HG02588 (cell line): ENCODE measurements around the gene STMP1.
"Not testable (repeated sequence)": the region's sequence is repeated elsewhere in the genome, so short reads cannot be mapped to it uniquely, and the experiment has no call there.

ENCODE experiments used
- ATAC-seq: cut with Tn5 transposase; IDR thresholded peaks from one replicate; pipeline ENCODE4 v1.9.1; 2021; ENCODE audit warnings: mild to moderate bottlenecking, moderate library complexity; ENCODE audit not compliant: unreplicated experiment

Gene STMP1

DNA sequence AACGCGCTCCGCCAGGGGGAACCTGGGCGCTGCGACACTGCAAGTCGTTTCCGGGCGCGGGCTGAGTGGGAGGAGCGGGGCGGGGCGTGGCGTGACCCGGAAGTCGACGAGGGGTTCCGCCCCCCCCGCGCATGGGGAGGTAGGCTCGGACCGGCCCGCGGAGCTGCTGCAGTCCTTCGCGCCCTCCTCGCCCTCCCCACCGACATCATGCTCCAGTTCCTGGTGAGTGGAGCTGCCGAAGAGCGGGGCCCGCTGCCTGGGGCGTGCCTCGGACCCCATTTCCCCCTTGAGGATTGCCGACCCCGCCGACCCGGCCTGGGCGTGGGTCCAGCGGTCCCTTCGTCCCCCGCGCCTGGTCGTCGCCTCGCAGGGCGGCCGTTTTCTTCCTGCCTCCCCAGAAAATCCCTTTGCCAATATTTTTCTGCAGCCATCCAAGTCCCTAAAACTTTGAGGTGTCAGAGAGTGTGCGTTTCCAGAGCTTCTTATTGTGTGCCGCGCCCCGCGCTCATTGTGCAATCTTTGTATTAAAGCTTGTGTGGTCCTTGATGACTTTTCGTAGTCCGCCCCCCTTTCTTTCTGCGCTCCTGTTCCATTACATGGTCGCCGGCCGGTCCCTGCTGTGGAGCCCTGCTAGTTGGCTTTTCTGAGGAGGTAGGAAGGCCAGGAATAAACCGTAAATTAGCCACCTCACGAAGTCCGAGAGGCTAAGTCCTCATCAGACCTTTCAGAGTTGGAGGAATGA is at the start of gene STMP1:
STMP1 (plus strand) TSS at position 142 of the 742 bp plus-strand sequence.
- peak; percentile 97 for ATAC-seq

DNA sequence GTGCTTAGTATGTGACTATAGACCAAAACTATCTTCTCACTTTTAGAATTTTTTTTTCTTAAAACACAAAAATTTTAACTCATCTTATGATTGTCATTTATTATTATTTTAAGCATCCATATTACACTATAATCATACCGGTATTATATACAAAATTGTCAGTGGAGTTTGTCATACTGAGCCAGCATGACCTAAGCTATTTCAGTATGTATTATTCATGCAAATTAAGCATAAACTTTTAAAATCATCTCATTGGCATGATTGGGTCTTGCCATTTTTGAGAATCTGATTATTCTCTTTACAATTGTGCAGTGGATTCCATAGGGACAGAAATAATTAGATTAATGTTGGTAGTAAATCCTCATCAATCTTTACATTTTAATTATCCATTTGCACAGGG is 46.2 kb upstream of the STMP1 start:
- no peak for ATAC-seq

DNA sequence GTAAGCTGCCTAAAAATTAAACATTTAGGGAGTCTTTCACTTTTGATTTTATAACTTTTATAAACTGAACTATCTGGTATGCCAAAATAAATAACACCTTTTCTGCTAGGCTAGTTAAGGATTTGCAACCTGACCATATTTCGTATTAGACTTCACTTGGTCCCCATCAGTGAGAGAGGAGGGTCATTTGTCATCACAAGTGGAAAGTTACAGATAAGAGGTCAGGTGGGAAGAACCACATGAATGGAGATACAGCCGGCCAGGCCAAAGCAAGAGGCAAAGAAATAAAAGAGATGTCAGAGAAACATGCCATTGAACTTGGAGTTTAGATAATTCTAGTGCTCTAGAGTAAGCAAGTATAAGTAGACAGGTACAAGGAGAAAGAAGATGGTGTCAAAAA is 44.5 kb upstream of the STMP1 start:
- no peak for ATAC-seq

DNA sequence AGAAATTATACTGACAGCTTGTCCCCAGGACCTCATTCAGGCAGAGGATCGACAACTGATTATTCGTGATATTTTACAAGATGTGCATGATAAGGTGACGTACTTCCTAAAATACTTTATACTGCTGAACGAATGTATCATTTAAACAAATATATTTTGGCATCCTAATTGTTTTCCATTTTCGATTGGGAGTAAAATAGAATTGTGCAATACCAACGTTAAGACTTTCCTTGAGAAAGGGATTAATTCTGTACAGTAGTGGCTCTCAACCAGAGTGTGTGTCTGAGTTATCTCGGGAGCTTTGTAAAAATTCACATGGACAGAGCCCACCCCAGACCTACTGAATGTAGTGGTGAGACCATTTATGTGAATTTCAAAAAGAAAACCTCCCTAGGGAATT is 43.8 kb upstream of the STMP1 start:
- ATAC-seq = no peak

DNA sequence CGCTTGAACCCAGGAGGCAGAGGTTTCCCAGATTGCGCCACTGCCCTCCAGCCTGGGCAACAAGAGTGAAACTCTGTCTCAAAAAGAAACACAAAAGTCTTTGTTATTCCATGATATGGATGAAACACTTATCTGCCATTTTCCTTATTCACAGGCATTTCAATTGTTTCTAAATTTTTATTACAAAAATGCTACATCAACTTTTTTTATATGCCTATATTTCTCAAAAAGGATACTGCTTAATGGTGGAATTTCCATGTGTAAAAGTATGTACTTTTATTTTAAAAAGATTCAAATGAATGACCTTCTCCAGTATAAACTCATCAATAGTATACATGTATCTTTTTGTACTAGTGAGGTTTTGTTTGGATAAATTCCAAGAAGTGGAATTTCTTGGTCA is 41.9 kb upstream of the STMP1 start:
- ATAC-seq = no peak

DNA sequence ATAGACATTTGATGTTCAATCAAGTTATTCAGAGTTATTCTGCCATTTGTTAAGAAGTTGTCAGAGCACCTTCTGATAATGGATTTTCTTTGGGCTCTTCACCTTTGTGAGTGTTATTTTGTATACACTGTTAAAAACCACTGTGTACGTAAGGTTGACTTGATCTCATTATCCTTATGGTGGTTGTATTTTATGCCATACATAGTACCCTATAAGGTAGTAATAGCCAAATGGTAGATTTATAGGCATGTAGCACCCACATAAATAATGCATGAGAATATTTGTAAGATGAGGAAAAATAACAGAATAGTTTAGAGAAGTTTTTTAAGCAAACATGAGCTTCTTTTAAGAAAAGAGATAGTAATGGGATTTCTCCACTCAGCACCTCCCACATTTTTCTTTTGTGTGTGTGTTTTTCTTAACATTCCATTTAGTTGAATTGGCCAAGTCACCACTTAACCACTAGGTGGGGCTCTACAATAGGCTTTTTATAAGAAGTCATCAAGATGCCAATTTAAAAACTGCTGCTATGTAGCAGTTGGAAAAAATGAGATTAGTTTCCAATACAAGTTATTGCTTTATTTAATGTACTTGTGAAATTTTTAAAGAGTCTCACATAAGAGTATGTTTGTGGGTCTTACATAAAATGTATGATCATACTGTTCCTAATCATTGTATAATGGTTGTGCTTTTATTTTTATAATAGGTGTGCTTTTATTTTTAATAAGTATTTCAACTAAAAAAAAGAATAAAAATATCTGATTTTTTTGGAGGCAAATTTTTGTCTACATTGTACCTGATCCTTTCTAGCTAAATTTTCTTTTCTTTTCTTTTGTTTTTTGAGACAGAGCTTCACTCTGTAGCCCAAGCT is 41.1 kb upstream of the STMP1 start:
- no peak for ATAC-seq

DNA sequence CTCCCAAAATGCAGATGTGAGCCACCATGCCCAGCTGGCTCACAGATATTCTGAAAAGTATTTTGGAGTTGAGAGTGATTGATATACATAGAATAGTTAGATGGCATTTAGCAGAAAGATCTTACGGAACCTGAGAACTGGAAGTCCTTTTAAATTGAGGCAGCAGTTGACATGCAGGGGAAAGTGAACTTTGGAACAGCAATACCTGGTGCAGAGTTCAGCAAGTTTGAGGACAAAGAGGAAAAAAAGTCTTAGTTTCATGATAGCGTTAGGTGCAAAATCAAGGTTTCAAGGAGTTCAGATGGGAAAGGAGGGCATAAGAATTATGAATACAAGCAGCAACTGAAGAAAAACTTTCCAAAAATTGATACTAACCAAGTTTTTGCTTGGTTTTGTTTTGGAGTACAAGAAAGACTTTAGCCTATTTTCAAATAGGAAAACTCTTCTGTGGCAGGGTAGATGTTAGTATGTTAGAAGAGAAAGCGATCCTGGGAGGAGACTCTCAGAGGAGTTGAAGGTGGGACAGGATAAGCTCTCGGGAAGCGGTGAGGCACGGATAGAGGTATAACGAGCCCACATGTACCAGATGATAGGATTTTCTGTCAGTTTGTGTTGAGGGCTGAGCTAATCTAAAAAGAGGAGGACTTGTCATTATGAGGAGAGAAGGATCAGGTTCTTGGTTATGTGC is 28.0 kb upstream of the STMP1 start:
- ATAC-seq = no peak

DNA sequence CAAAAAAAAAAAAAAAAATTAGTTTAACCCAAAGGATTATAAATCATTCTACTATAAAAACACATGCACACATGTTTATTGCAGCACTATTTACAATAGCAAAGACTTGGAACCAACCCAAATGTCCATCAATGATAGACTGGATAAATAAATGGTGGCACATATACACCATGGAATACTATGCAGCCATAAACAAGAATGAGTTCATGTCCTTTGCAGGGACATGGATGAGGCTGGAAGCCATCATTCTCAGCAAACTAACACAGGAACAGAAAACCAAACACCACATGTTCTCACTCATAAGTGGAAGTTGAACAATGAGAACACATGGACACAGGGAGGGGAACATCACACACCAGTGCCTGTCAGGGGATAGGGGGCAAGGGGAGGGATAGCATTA is 22.6 kb upstream of the STMP1 start:
- not testable (repeated sequence) for ATAC-seq

DNA sequence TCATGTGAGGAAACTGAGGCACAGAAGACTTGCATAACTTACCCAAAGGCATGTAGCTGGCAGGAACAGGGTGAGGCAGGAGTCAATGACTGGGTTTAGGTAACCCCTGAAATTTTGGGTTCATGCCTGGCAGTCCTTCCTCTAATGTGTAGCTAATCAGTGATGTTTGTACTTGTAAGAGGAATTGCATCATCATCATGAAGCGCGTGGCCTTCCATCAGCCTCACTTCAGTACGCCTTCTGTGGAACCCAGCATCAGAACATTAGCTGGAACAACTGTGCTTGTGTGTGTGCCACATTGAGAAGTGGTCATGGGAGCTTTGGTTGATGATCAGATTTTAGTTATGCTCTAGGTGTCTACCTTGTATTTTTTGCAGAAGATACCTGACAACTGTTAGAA is 18.2 kb upstream of the STMP1 start:
- ATAC-seq = no peak

DNA sequence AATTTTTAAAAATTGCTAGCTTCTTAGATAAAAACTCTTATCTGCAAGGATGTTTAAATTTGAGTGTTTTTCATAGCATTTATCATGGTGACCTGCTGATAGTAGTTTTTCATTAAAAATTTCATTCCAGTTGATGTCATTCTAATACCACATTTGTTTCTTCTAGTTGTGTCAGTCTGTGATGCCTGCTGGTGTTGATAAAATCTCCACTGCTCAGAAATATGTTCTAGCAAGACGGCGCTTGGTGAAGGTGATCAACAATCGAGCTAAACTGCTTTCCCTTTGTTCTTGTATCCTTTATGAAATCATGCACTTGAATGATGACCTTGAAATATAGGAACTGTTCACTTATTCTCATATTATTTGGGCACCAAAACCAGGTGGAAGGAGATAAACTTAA is 17.6 kb upstream of the STMP1 start:
- ATAC-seq = no peak

DNA sequence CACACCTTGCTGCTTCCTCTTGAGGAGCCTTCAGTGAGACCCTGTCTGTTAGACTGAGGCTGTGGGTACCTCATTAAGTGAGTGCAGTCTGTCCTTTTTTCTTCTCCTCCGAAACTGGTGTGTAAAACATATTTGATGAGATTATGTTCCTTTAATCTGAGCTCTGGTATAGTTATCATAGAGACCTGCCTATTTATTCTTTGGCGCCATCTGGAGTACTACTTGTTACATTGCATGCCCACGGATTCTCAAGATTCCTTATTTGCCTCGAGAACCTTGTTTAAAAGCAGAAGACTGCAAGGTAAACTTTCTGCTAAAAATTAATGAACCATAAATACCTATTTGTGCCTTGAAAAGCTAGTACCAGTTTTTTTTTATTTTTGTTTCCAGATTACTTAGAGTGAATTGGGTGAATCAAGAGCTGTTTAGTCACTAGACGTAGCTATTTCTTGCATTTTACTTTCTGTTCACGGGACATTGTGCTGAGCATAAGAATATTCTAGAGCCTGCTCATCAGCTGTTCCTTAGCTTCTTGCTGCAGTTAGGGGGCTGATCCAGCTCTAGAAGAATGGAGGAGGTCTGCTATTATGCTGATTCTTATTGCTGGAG is 16.9 kb upstream of the STMP1 start:
- no peak for ATAC-seq

DNA sequence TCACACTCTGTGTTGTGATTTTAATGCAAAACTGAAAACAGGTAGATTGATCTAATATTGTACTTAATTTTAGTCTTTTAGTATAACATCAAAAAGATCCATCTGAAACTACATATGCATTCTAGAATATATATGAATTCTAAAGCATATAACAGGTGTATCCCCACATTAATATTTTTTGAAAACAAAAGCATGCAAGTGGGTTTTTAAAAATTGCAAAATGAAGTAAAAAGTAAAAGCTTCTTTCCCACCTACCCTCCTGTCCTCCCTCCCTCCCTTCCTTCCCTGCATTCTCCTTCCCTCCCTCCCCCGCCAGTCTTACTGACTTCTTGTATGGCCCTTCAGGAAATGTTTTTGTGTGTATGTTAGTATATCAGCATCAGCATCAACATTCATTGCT is 14.6 kb upstream of the STMP1 start:
- ATAC-seq = no peak

DNA sequence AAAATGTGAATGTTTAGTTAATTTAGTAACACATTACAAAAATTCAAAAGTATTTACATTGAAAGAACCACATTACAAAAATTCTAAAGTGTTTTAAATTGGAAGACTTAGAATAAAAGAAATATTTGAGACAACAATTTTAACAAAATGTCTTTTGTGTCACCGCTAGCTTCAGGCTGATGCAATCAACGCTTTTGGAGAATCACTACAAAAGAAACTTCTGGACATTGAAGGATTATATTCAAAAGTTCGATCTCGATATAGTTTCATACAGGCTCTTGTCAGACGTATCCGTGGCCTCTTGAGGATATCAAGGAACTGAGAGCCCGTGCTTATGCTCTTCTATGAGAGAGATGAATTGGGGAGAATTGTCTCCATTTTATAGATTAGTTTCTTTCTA is 14.1 kb upstream of the STMP1 start:
- ATAC-seq = no peak

DNA sequence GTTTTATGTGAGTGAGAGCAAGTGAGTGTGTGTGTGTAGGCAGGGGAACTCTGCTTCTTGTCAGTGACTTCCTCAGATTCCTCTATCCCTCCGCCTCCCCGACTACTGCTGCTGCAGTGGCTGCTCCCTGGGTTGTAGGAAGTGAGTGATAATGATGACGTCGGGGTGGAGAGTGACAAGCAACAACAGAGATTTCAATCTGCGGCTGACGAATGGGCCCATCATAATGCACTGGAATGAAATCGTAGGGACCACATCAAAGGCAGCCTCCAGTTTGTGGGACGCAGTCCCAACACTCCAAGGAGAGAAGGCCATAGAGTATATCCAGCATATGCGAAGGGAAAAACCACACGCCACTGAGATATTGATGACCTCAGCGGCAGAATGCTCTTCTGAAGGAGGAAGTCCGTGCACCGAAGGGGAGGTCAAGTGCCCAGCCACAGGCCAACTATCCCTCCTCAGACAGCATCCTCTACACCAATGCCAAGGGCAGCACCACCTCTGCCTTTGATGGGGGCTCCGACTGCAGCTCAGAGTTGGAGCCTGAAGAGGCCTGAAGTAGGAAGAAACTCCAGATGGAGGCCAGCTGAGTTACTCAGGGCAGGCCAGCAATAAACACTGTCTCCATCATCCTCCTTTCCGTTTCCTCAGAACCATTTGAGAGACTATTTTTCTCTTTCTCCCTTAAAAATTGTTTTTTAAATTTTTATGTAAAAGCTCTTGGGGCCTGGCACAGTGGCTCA is 11.3 kb upstream of the STMP1 start:
- ATAC-seq = no peak

DNA sequence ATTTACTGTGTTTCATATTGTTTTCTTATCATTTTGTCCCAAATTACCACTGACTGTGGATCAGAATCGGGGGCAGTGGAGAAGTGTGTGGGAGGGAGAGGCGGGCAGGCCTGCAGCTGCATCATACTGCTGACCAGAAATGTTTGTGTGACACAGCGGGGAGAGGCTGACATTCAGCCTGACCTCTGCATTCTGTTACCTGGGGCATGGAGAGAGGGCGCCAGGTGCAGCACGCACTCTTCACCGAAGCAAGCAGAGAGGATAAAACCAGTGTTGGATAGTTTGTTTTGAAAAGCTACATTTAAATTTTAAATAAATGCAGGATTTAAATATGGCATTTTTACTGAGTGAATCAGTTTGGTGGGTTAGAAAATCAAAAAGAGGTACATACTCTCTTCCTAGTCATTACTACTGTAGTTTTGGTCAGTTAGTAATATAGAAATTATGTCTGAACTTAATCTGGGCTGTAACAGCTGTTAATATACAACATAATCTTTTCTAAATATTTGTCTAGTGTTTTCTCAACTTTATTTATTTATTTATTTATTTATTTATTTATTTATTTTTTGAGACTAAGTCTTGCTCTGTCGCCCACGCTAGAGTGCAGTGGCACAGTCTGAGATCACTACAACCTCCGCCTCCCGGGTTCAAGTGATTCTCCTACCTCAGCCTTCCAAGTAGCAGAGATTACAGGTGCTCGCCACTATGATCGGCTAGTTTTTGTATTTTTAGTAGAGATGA is 8.8 kb upstream of the STMP1 start:
- no peak for ATAC-seq

DNA sequence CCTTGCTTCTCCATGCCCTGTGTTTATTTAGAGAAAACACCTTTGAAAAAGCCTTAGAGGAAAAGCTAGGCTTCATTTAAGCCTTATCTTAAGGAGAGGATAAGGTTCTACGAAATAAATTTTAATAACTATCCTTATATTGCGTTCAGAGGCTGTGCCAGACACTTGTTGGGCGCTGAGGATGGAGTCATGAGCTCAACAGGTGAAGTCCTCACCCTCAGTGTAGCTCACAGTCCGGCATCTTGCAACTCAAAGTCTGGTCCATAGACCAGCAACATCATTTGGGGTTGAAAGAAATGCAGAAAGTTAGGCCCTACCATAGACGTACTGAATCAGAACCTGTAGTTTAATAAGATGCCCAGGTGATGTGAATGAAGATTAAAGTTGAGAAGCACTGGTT is 3.8 kb upstream of the STMP1 start:
- no peak for ATAC-seq

DNA sequence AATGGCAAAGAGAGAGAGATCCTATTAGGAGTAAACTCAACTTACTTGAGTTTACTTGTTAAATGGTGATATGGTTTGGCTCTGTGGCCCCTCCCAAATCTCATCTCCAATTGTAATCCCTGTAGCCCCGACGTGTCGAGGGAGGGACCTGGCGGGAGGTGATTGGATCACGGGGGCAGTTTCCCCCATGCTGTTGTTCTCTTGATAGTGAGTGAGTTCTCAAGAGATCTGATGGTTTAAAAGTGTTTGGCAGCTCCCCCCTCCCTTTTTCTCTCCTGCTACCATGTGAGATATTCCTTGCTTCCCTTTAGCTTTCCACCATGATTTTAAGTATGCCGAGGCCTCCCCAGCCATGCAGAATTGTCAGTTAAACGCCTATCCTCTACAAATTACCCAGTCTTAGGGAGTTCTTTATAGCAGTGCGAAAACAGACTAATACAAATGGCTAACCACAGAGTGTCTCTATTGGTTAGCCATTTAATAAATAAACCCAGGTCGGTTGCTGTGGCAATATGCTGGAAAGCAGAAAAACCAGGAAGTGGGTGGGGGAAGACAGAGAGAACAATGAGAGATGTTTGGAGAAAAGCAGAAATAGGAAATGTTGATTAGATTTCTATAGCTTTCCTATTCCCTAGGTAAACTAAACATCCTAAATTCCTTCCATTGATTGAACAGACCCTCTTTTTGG is 3.0 kb upstream of the STMP1 start:
- no peak for ATAC-seq

DNA sequence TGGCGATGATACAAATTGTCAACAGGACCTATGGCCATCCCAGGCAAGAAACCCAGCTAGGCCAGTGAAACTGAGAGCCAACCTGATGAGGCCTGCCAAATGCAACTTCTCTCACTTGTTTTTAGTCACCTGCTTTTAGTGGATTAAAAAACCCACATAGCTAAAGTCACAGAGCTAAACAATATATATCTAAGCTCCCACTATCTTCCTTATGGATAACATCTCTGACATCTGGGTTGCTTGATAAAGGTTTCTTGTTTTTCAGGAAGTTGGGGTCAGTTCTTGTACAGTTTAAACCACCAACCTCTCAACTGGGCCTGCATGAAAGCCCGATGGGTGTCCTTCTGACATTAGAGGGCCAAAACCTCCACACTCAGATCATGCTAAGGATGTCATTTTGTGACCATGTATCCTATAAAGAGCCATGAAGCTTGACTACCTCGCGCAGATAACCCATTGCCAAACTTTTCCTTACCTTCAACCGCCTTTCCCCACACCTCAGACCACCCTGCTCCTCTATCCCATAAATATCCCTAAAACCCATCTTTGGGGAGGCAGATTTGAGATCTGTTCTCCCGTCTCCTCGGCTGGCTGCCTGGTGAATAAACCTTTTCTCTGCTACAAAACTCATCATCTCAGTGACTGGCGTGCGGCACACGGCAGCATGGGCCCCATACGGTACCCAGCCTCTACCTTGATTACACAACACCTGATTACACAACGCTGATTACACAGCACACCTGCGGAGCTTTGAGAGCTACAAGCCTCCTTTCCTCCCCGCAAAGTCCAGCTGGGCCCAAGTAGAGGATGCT is 797 bp upstream of the STMP1 start:
- no peak for ATAC-seq

DNA sequence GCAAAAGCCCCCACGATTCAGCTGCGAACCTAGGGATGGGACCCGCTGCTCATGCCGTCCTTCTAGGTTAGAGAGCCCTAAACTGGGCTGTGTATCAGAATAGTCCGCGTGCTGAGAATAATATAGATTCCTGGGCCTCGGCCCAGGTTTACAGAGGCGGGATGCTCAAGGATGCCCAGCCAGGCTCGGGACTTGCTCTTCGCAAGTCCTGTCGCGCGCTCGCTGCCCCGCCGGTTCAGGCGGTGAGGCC is 266 bp upstream of the STMP1 start:
- no peak for ATAC-seq
